VCaP (cell line): ENCODE results near the gene KLF17.
"Not testable (repeated sequence)": the region's sequence is repeated elsewhere in the genome, so short reads cannot be mapped to it uniquely, and the experiment has no call there.

Experiments
- H3K27ac ChIP-seq: fragments of 450-650 bp; 2 replicates; pipeline ENCODE4 v1.5.1; 2017
- CTCF ChIP-seq: fragments of 450-650 bp; conservative IDR thresholded peaks from 2 replicates; pipeline ENCODE4 v1.5.1; 2017; ENCODE audit warnings: mild to moderate bottlenecking, moderate library complexity

The KLF17 gene

GRCh38 chr1:44108971-44109370 is 9.7 kb upstream of the KLF17 start:
- H3K27ac ChIP-seq: no peak overlapping the region
- no peak for TF ChIP-seq CTCF

GRCh38 chr1:44110916-44111315 is 7.7 kb upstream of the KLF17 start:
- TF ChIP-seq CTCF: no peak
- no peak overlapping the region for H3K27ac ChIP-seq

GRCh38 chr1:44111861-44112260 is 6.8 kb upstream of the KLF17 start:
- no peak for TF ChIP-seq CTCF
- no peak overlapping the region for H3K27ac ChIP-seq

GRCh38 chr1:44112486-44112885 is 6.1 kb upstream of the KLF17 start:
- no peak for TF ChIP-seq CTCF
- no peak overlapping the region for H3K27ac ChIP-seq

- no peak overlapping the region for H3K27ac ChIP-seq
- no peak for TF ChIP-seq CTCF
These were observed 5.5 kb upstream of the KLF17 start for GRCh38 chr1:44113095-44113609.

- H3K27ac ChIP-seq: no peak overlapping the region
- no peak for TF ChIP-seq CTCF
These were observed 4.5 kb upstream of the KLF17 start for GRCh38 chr1:44114098-44114497.

- H3K27ac ChIP-seq: not testable (repeated sequence)
These were observed 1.3 kb upstream of the KLF17 start for GRCh38 chr1:44117272-44117671.

- no peak for TF ChIP-seq CTCF
- H3K27ac ChIP-seq: no peak overlapping the region
These were observed 904 bp downstream of the KLF17 start for GRCh38 chr1:44119525-44119924.
